WTC11 (cell line): ENCODE measurements around the gene TNS3.

Experiments
- MAX ChIP-seq: sonication (generic); formaldehyde crosslinking; IDR thresholded peaks from 2 replicates; pipeline ENCODE4 v1.8.0; 2022; ENCODE audit warnings: mild to moderate bottlenecking, missing genetic modification reagents
- MYBL2 ChIP-seq: sonication (generic); formaldehyde crosslinking; IDR thresholded peaks from 2 replicates; pipeline ENCODE4 v1.8.1; 2023; ENCODE audit warnings: mild to moderate bottlenecking, moderate library complexity, missing genetic modification reagents
- TF ChIP-seq, protein P1 (sequence below): fragments of 200-600 bp; IDR thresholded peaks from 2 replicates; pipeline ENCODE4 v1.8.0; 2022; ENCODE audit warnings: antibody characterized with exemption

GRCh38 chr7:47239034-47239433 lies 342.9 kb downstream of the TNS3 start:
- TF ChIP-seq MAX (CRISPR knock-in tag) (no peak), MYBL2 (CRISPR knock-in tag) (no peak)
- TF ChIP-seq, protein P1, sequence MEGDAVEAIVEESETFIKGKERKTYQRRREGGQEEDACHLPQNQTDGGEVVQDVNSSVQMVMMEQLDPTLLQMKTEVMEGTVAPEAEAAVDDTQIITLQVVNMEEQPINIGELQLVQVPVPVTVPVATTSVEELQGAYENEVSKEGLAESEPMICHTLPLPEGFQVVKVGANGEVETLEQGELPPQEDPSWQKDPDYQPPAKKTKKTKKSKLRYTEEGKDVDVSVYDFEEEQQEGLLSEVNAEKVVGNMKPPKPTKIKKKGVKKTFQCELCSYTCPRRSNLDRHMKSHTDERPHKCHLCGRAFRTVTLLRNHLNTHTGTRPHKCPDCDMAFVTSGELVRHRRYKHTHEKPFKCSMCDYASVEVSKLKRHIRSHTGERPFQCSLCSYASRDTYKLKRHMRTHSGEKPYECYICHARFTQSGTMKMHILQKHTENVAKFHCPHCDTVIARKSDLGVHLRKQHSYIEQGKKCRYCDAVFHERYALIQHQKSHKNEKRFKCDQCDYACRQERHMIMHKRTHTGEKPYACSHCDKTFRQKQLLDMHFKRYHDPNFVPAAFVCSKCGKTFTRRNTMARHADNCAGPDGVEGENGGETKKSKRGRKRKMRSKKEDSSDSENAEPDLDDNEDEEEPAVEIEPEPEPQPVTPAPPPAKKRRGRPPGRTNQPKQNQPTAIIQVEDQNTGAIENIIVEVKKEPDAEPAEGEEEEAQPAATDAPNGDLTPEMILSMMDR = no peak
